Right cardiac atrium (tissue), 5 donors: ENCODE data around the gene SMIM34. TPM values are rescaled to one million over a fixed set of nuclear protein-coding genes. Genes with fewer than 3 reads are reported as not detected.
A peak's percentile ranks its signal among the peaks of the same experiment; 100 is the strongest.
"Not testable (repeated sequence)": the region's sequence is repeated elsewhere in the genome, so short reads cannot be mapped to it uniquely, and the experiment has no call there.

Source experiments
- ATAC-seq, 2 donors: fragments of 200-7000 bp; cut with Tn5 transposase; one replicate each; pipeline versions ENCODE4 v1.8.0 to v1.9.1; 2020; ENCODE audit warnings: moderate library complexity in 2 of 2, mild to moderate bottlenecking in 1 of 2
- DNase-seq, 3 donors: peaks; one replicate each; pipeline ENCODE4 v3.0.0-alpha.2; 2020
- H3K27ac ChIP-seq: one replicate; pipeline ENCODE4 v1.5.1; 2013; ENCODE audit warnings: mild to moderate bottlenecking, low read length, control low read depth, moderate library complexity
- H3K27me3 ChIP-seq: one replicate; pipeline ENCODE4 v1.6.1; 2013; ENCODE audit not compliant: control insufficient read depth, insufficient read depth
- H3K4me1 ChIP-seq: one replicate; pipeline ENCODE4 v1.6.1; 2013; ENCODE audit warnings: low read length; ENCODE audit not compliant: control insufficient read depth, insufficient read depth
- H3K4me3 ChIP-seq: one replicate; pipeline ENCODE4 v1.5.1; 2013; ENCODE audit warnings: low read length, control low read depth
- H3K9me3 ChIP-seq: one replicate; pipeline ENCODE4 v1.6.1; 2013; ENCODE audit warnings: low read length; ENCODE audit not compliant: control insufficient read depth
- WGBS: extraction: QIAGEN DNeasy Blood & Tissue Kit; methylation state at CpG from one replicate; pipeline ENCODE4 v1.1.7; 2013; 5-methylcytosine and 5-hydroxymethylcytosine counted together
- intact Hi-C, 4 donors: fragments of 100-400 bp; cut with DNase I; formaldehyde crosslinking; loops; one replicate each; pipeline versions ENCODE4 v1.11.0 to v1.14.0; 2022 to 2023
- long read RNA-seq, 4 donors: library from polyadenylated mRNA; unstranded; transcript quantifications; one replicate each; pipeline ENCODE4 v2.0.0, GENCODE V29; 2020 to 2021
- polyA plus RNA-seq: library from polyadenylated mRNA; stranded (reverse); fragments of 200-250 nt; gene quantifications from one replicate; pipeline ENCODE4 v1.2.3, GENCODE V29; 2013
- total RNA-seq, 4 donors: library from RNA; stranded (reverse); fragmentation: NEBNext Ultra II Directional; extraction: Animal tissue kit (Norgen Biotek cat#: 25700); gene quantifications; one replicate each; pipeline ENCODE4 v1.2.1, GENCODE V29; 2021
- donor health status: healthy with polysubstance abuse.
- donor health status: DM: no; HTN: yes; CAD: no.
- donor health status: DM: no; HTN: no; CAD: no.
- donor health status: DM: no; HTN: yes; CAD: no; lungs with severe emphysema.
- donor health status: DM: yes; HTN: yes; CAD: no.

The SMIM34 gene, protein sequence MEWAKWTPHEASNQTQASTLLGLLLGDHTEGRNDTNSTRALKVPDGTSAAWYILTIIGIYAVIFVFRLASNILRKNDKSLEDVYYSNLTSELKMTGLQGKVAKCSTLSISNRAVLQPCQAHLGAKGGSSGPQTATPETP
- total RNA-seq = under 1 TPM in 2 of 4 donors, not detected in 2; 0.26 to 0.34 TPM
- not detected for polyA plus RNA-seq
- long read RNA-seq, donor 1 = 0 reads
- long read RNA-seq, donor 2 = 0 reads
- long read RNA-seq, donor 3 = 0 reads
- long read RNA-seq, donor 4 = 0 reads

DNA sequence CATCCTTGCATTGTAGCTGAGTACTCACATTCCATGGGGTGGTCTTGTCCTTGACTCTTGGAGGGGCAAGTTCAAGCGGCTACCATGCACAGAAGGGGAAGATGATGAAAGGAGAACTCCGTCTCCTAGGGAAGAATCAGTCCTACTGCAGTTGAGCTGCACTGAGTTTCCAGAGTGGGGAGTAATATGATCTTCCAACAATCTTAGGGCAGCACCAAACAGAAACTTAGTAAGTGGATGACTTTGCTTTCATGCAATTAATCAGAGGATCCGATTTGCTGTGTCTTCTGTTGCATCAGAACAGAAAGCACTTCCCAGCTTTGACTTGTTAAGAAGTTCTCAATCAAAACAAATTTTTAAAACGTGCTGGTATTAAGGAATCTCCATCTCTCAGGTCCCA, at the start of gene SMIM34:
Gene SMIM34, minus strand, starts transcription at position 147 of the 400 bp plus-strand sequence. Its CDS starts 112 bp downstream, at position 35.
- H3K4me3 ChIP-seq, H3K27me3 ChIP-seq, H3K27ac ChIP-seq, H3K9me3 ChIP-seq, intact Hi-C loops, ATAC-seq, H3K4me1 ChIP-seq, DNase-seq: not testable (repeated sequence)
- WGBS = no CpG with 5 or more reads among the region's 4 CpGs

DNA sequence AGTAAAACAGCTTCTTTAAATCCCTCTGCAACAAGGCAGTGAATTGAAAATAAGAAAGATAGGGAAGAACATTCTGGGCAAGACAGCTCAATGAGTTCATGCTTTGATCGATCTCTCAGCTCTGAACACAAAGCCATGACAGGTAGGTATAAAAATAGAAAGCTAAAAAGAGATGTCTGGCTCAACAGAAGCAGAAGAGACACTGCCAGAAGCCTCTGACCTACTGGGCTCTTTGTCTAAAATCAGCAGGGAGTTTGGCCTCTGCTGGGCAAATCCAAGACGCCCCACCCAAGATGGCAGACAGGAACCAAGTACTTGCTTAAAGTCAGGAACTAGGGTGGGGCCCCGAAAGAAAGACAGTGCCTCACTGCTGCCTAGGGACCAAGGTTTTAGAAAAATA, 43.6 kb upstream of the SMIM34 start:
- H3K27ac ChIP-seq, intact Hi-C loops, ATAC-seq, H3K4me1 ChIP-seq, DNase-seq, H3K4me3 ChIP-seq, H3K27me3 ChIP-seq, H3K9me3 ChIP-seq: not testable (repeated sequence)
- no CpG with 5 or more reads among the region's 3 CpGs for WGBS

DNA sequence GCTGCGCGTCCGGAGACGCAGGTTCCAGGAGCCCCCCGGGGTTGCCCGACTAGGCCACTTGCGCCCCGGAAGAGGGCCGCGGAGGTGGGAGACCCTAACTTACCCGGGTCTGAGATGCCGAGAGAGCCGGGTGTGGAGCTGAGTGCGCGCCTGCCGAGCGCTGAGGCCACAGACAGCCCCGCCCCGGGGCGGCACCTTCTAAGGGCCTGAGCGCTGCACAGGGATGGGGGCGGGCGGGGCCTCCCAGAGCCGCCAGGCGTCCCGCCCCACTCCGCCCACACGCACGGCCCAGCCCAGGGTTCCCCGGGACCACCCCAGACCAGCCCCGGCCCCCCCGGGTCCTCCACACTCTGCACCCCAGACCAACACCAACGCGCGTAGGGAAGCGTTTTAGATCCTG, 35.7 kb upstream of the SMIM34 start:
- DNase-seq, H3K4me3 ChIP-seq, H3K27ac ChIP-seq, intact Hi-C loops, H3K9me3 ChIP-seq, H3K4me1 ChIP-seq, H3K27me3 ChIP-seq: not testable (repeated sequence)
- peak; percentile 80 to 87 for ATAC-seq
- WGBS = no CpG with 5 or more reads among the region's 36 CpGs

DNA sequence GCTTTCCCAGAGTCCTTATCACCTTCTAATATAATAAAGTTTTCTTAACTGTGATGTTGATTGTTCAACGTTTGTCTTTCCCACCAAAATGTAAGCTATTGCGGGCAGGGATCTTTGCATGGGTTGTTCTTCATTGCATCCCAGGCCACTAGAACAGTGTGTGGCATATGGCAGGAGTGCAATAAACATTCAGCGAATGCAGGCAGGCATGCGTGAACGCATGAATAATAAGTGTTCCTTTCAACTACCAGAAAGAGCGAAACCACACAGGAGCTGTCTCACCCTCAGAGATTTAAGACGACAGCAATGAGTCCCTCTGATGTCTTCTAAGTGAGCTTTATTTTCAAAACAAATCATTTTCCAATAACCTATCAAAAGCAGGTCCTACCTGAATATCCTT, 34.5 kb upstream of the SMIM34 start:
- intact Hi-C loops, ATAC-seq, H3K4me3 ChIP-seq, H3K4me1 ChIP-seq, H3K27ac ChIP-seq, DNase-seq, H3K9me3 ChIP-seq, H3K27me3 ChIP-seq: not testable (repeated sequence)
- no CpG with 5 or more reads among the region's 7 CpGs for WGBS

DNA sequence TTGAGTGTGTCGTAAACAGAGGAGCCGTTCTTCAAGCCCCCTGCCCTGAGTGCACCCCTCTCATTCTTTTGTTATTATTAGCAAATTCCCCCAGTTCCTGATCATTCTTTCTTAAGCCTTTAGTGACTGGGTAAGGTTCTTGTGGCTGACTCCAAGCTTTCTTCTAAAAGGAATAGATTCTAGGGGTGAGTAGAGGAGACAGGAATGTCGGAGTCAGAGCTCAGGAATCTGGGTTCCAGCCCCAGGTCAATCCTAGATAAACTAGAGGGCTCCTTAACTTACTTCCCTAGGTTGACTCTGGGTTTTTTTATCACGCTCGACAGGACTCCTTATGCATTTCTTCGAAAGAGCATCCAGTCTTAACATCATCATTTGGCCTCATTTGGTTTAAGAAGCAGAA, 32.4 kb upstream of the SMIM34 start:
- H3K27ac ChIP-seq, H3K4me3 ChIP-seq, H3K27me3 ChIP-seq, H3K4me1 ChIP-seq, intact Hi-C loops, H3K9me3 ChIP-seq, ATAC-seq, DNase-seq: not testable (repeated sequence)
- no CpG with 5 or more reads among the region's 6 CpGs for WGBS

DNA sequence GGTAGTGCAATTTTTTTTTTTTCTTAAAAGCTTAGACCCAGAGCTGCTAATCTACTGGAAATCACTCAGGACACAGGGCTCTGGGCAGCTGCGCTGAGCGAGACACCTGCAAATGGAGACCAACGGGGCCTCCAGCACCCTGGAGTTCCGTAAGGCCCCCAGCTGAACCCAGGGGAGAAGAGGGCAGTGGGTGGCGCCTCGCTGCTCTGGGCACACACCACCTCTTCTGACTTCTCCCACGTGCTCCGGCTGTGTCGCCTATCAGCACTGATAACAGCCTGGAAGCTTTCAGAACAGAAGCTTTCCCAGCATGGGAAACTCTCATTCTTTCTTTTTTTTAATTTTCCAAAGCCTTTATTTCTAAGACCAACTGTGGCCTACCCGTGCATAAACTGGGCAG, 31.9 kb upstream of the SMIM34 start:
- H3K27me3 ChIP-seq, H3K4me1 ChIP-seq, DNase-seq, H3K9me3 ChIP-seq, H3K27ac ChIP-seq, intact Hi-C loops, H3K4me3 ChIP-seq: not testable (repeated sequence)
- peak; percentile 63 to 78 for ATAC-seq
- WGBS = no CpG with 5 or more reads among the region's 10 CpGs

DNA sequence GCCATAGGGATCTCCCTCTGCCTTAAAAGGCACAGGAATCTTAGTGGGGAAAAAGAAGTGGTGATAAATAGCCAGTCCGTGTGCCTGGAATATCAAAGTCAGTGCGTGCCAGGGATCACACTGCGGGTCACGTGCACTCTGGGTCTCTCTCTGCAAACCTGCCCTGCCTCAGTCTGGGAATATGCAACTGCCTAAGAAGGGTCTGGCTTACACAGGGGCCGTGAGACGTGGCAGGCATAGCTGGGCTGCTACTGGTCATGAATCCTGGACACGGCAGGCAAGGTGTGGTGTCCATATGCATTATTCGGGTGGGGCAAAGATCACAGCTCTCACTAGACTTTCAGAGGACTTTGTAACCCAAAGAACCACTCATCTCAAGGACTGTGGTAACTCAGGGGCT, 23.3 kb upstream of the SMIM34 start:
- DNase-seq, H3K4me3 ChIP-seq, H3K27me3 ChIP-seq, intact Hi-C loops, H3K9me3 ChIP-seq, H3K4me1 ChIP-seq, H3K27ac ChIP-seq: not testable (repeated sequence)
- WGBS = no CpG with 5 or more reads among the region's 8 CpGs
- ATAC-seq = peak; percentile 43 to 50

DNA sequence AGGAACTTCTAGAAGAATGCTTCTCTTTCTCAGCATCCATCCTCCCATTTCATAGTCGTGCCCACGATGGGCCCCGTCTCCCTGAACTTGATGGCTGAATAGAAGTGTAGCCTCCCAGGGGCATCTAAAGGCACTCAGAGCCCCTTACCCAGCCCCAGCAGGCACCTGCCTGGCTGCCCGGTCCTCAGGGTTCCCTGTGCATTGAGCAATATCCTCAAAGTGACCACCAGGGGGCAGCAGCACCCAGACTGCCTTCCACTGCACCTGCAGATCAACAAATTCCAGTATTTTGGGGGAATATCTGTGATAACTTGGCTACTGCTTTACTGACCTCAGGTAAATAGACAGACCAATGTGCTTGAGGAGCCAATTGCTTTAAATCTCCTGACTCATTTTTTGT, 19.7 kb upstream of the SMIM34 start:
- H3K27me3 ChIP-seq, H3K27ac ChIP-seq, intact Hi-C loops, H3K4me3 ChIP-seq, H3K9me3 ChIP-seq, DNase-seq, H3K4me1 ChIP-seq: not testable (repeated sequence)
- ATAC-seq = peak in 1 of 2 donors; percentile 62
- WGBS = no CpG with 5 or more reads among the region's 4 CpGs

DNA sequence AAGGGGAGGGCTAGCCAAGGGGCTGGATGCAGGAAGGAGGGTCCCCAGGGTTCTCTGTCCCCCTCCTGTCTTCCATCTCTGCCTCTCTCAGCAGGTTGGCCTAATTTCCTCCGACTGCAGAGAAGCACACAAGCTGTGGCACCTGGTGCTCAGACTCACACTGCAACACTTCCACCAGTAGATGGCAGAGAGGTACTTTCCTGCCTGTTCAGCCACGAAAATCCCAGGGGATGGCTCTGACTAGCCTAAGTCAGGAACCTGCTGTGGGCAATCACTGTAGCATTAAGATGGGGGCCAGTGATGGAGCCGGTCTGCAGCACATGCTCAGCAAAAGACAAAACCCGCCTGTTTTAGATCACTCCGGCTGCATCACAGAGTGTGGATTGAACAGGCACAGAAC, 6.0 kb upstream of the SMIM34 start:
- peak in 1 of 2 donors; percentile 47 for ATAC-seq

DNA sequence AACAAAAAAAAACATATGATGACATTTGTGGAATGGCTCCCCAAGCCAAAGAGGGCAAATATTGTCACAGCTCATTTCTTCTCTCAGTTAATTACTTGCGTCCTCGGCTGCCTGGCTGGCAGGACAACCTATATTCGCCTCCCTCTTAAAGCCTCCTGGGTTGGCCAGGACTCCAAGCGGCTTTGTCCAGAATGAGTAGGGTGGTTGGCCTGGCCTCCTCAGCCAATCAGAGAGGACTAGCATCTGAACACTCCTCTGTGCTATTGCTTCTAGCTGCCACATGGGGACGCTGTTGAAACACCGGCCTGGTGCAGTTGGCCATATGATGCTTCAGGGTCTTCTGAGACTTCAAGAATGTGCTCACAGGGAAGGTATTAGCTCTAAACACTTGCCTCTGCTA, 4.7 kb upstream of the SMIM34 start:
- H3K4me3 ChIP-seq, intact Hi-C loops, H3K9me3 ChIP-seq, DNase-seq, H3K27me3 ChIP-seq, H3K27ac ChIP-seq, ATAC-seq, H3K4me1 ChIP-seq: not testable (repeated sequence)
- no CpG with 5 or more reads among the region's 6 CpGs for WGBS

More for the DNA sequence above, 6.0 kb upstream of the SMIM34 start:
- H3K27ac ChIP-seq, H3K4me1 ChIP-seq, H3K27me3 ChIP-seq, intact Hi-C loops, DNase-seq, H3K9me3 ChIP-seq, H3K4me3 ChIP-seq: not testable (repeated sequence)
- WGBS = no CpG with 5 or more reads among the region's 5 CpGs

DNA sequence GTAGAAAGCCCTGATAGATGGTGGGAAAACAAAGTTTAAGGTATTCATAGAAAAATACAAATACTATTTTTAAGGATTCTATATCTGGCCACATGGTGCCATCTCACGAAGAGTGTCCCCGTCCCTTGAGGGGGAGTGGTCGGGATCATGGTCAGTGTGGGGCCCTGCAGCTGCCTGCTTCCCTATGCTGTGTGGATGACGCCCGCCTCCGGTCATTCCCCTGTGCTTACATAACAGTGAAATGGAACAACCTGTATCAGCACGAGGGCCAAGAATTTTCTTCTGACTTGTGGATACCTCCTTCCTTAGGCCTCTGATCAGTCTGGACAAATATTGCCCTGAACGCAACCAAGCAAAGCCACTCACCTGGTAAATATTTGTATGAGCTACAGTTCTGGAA, 3.6 kb upstream of the SMIM34 start:
- intact Hi-C loops = not testable (repeated sequence)
- no CpG with 5 or more reads among the region's 8 CpGs for WGBS

More for the DNA sequence above, 3.6 kb upstream of the SMIM34 start:
- H3K27me3 ChIP-seq, H3K4me3 ChIP-seq, DNase-seq, H3K4me1 ChIP-seq, ATAC-seq, H3K27ac ChIP-seq, H3K9me3 ChIP-seq: not testable (repeated sequence)
